Heart left ventricle (tissue), 13 donors: ENCODE results near the gene RAB3GAP1.

Experiments
- POLR2A ChIP-seq, 2 donors: fragments of 450-650 bp; IDR thresholded peaks; one replicate each; pipeline ENCODE4 v1.6.1; 2017; ENCODE audit warnings: antibody characterized with exemption in 2 of 2, mild to moderate bottlenecking in 2 of 2, moderate library complexity in 2 of 2
- TF ChIP-seq, protein P1 (sequence below), 12 donors: fragments of 200-600 bp; sonication (generic) in 4 of 12; IDR thresholded peaks; one replicate each; pipeline versions ENCODE4 v1.5.0 to v1.8.0; 2018 to 2022; ENCODE audit warnings: antibody characterized with exemption in 12 of 12, mild to moderate bottlenecking in 5 of 12
- donor health status: ischemic (EF 13 %, LVEDD 7.1; RV severe dilation, severe dysfunction).
- donor health status: DM: no; HTN: yes; CAD: no.
- donor health status: DM: no; HTN: no; CAD: no.
- donor health status: ischemic (EF 25% LVEDD 6.9; RV normal size, moderate dysfunction).
- donor health status: ischemic (EF 25% LVEDD 5.7; RV mildly dilated, moderate dysfunction).
- donor health status: ischemic (EF 35%, LVEDD 5.7; RV mildly dilated, moderate dysfunction).
- donor health status: nonischemic (EF 11% LVEDD 7.7; RV severe dilation, severe dysfunction).
- donor health status: DM: yes; HTN: yes; CAD: no.
- donor health status: PGD.
- donor health status: ischemic (EF 29% LVEDD 5.4; RV normal size, mild dysfunction).
- donor health status: nonischemic (EF 23%, LVEDD 6.1; RV moderate dilation, normal function).

DNA sequence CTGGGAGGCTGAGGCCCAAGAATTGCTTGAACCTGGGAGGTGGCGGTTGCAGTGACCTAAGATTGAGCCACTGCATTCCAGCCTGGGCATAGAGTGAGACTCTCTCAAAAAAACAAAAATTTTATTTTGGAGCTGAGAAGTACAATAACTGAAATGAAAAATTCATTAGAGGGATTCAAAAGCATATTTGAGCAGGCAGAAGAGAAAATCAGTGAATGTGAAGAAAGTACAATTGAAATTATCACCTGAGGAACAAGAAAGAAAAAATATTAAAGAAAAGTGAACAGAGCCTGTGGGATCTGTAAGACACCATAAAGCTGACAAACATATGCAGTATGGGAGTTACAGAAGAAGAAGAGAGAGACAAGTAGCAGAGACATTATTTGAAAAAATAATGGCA is 137.1 kb downstream of the RAB3GAP1 start:
- TF ChIP-seq, protein P1, sequence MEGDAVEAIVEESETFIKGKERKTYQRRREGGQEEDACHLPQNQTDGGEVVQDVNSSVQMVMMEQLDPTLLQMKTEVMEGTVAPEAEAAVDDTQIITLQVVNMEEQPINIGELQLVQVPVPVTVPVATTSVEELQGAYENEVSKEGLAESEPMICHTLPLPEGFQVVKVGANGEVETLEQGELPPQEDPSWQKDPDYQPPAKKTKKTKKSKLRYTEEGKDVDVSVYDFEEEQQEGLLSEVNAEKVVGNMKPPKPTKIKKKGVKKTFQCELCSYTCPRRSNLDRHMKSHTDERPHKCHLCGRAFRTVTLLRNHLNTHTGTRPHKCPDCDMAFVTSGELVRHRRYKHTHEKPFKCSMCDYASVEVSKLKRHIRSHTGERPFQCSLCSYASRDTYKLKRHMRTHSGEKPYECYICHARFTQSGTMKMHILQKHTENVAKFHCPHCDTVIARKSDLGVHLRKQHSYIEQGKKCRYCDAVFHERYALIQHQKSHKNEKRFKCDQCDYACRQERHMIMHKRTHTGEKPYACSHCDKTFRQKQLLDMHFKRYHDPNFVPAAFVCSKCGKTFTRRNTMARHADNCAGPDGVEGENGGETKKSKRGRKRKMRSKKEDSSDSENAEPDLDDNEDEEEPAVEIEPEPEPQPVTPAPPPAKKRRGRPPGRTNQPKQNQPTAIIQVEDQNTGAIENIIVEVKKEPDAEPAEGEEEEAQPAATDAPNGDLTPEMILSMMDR (IDR thresholded peaks at IDR 0.05), result no peak
- no peak for TF ChIP-seq POLR2A (IDR thresholded peaks at IDR 0.05)
